ENCODE measurements around the gene ENGASE. TPM values are rescaled to one million over a fixed set of nuclear protein-coding genes. Genes with fewer than 3 reads are reported as not detected.

ENGASE gene
- total and polyA plus RNA-seq, 9 of the 15 experiments (the other 6 are each of a cell fraction or from before 2014, with no cell fraction given) = 0.06 to 45.5 (median 13.9) TPM

GRCh38 chr17:79027274-79027924, 47.2 kb upstream of the ENGASE start:
- Histone ChIP-seq H4K20me1 (replicated peaks; ENCODE audit: control insufficient read depth, insufficient read depth, low read length) (peaks cover 4% of the 10 kb centered on the region; the same call in 1 of the 2 replicates), H3K4me1 (replicated peaks in 1 of 2; ENCODE audit: control insufficient read depth in 2 of 2, insufficient read depth in 2 of 2, low read length in 2 of 2) (peaks cover 9 to 28% of the 10 kb centered on the region in 2 experiments), H3K4me2 (ENCODE audit: insufficient read depth, low read length) (no peak overlapping the region), H3K27ac (ENCODE audit: extremely low read depth, low read depth, low read length) (no peak overlapping the region), H3K9me3 (replicated peaks; ENCODE audit: control insufficient read depth, insufficient read depth, low read depth, low read length) (no peaks in the 10 kb centered on the region), H3K9me1 (ENCODE audit: control insufficient read depth, insufficient read depth, low read length) (no peaks in the 10 kb centered on the region), H3K27me3 (ENCODE audit: control insufficient read depth in 2 of 2, insufficient read depth in 2 of 2, low read length in 2 of 2) (peaks cover 66 to 86% of the 10 kb centered on the region in 2 experiments), H3K79me2 (ENCODE audit: control insufficient read depth, insufficient read depth, low read length) (no peaks in the 10 kb centered on the region), H2AFZ (ENCODE audit: low read depth, low read length) (no peak overlapping the region), H3K36me3 (ENCODE audit: control insufficient read depth, insufficient read depth, low read length) (no peaks in the 10 kb centered on the region), H3K9ac (ENCODE audit: insufficient read depth in 1 of 2, low read depth in 2 of 2, low read length in 2 of 2) (peak overlapping the region in 1 of 2 experiments; percentile 35; a peak in 2 of 4 replicates), H3K4me3 (no peak overlapping the region)
- in situ Hi-C loops (cut with MboI) = no loop called here
- CTCF ChIA-PET (ENCODE audit: low intra/inter-chr PET ratio) = no interaction called here
- DNase-seq (ENCODE audit: extremely low read depth in 1 of 4, low spot score in 3 of 4) = peak in 3 of 4 experiments; percentile 37 to 43 (median 40)
- peak; percentile 48 for ATAC-seq
- 4% methylated on average over 10 of the region's 10 CpGs for WGBS (ENCODE audit: insufficient coverage, low coverage, missing lambda C conversion rate)
- FAIRE-seq = no peak
- TF ChIP-seq NR2C2 (CRISPR knock-in tag; IDR thresholded peaks at IDR 0.05) (no peak), NR2C2 (tag; IDR thresholded peaks at IDR 0.05) (0 out of 2 replicates have a peak, but pooled peaks have one; percentile 30), CREM (IDR thresholded peaks at IDR 0.05; ENCODE audit: low read depth) (0 out of 2 replicates have a peak, but pooled peaks have one; percentile 3), NR2C1 (IDR thresholded peaks at IDR 0.05) (no peak), NR2C1 (tag; IDR thresholded peaks at IDR 0.05) (0 out of 2 replicates have a peak, but pooled peaks have one; percentile 16), L3MBTL2 (IDR thresholded peaks at IDR 0.05) (peak; percentile 43), ESRRA (IDR thresholded peaks at IDR 0.05; ENCODE audit: borderline replicate concordance, low read depth) (peak; percentile 98), ATF6 (CRISPR knock-in tag; IDR thresholded peaks at IDR 0.05) (no peak), THRB (CRISPR knock-in tag; conservative IDR thresholded peaks at IDR 0.05) (no peak), TFAM (CRISPR knock-in tag; conservative IDR thresholded peaks at IDR 0.05) (no peak), CTBP1 (IDR thresholded peaks at IDR 0.05; ENCODE audit: borderline replicate concordance) (peak; percentile 34; the same call in 1 of the 2 replicates), BCOR (IDR thresholded peaks at IDR 0.05) (no peak), PHF21A (IDR thresholded peaks at IDR 0.05; ENCODE audit: borderline replicate concordance, low read depth) (no peak), RCOR1 (IDR thresholded peaks at IDR 0.05; ENCODE audit: borderline replicate concordance in 1 of 2, low read depth in 2 of 2, low read length in 2 of 2) (0 out of 4 replicates have a peak, but pooled peaks of 1 of the 2 experiments have one; percentile 29), MYC (IDR thresholded peaks at IDR 0.05; ENCODE audit: low read depth, low read length) (peak; percentile 46; the same call in 1 of the 2 replicates), MYC (CRISPR knock-in tag; IDR thresholded peaks at IDR 0.05; ENCODE audit: borderline replicate concordance, low read depth) (no peak), CBFA2T3 (IDR thresholded peaks at IDR 0.05) (peak; percentile 40; the same call in 1 of the 2 replicates)
- intact Hi-C loops (cut with micrococcal nuclease) = no loop called here
- BruUV-seq (replicated peaks) = no TSS peak
- POLR2A ChIA-PET = interaction anchor here (0.8 kb wide), 1 partner anchor 7 kb away, joined by 3 read pairs; no protein-coding TSS in a partner anchor
